ENCODE results near the gene UBE2I.
"Not testable (repeated sequence)": the region's sequence is repeated elsewhere in the genome, so short reads cannot be mapped to it uniquely, and the experiment has no call there.

The UBE2I gene

DNA sequence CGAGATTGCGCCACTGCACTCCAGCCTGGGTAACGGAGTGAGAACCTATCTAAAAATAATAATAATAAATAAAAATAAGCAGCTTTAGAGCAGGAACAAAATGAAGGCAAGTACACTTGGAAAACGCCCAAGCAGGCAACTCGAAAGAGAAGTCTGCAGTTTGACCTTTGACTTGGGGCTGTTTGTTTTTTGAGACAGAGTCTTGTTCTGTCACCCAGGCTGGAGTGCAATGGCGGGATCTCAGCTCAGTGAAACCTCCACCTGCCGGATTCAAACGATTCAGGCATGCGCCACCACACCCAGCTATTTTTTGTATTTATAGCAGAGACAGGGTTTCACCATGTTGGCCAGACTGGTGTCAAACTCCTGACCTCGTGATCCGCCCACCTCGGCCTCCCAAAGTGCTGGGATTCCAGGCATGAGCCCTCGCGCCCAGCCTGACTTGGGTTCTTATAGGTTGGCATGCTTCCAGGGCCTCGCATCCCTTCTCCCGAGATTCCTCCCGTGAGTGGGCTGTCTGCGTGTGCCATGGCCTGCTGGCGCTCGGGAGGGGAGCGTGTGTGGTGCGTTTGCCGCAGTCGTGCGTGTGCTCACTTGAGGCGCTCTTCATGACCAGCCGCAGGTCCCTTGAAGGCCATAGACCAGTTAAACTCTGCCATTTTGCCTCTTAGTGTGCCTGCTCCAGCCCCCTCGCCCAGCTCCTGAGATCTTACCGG, 18.4 kb upstream of the UBE2I start:
- Histone ChIP-seq H2BK15ac (ENCODE audit: low read length) (peak overlapping the region; percentile 75), H2AFZ (ENCODE audit: low read length) (no peak overlapping the region), H2BK5ac (ENCODE audit: low read length) (no peak overlapping the region), H3K14ac (ENCODE audit: low read length) (no peak overlapping the region), H3K27me3 (ENCODE audit: control insufficient read depth in 3 of 3, insufficient read depth in 3 of 3, low read depth in 1 of 3, low read length in 3 of 3) (peaks cover 0 to 58% (median 19%) of the 10 kb centered on the region in 3 experiments), H3K79me1 (ENCODE audit: low read depth, low read length) (no peaks in the 10 kb centered on the region), H3K4me2 (ENCODE audit: insufficient read depth, low read length, poor library complexity, severe bottlenecking) (no peak overlapping the region), H3K4me3 (ENCODE audit: low read length in 2 of 2) (no peak overlapping the region), H3K4ac (ENCODE audit: low read length) (no peak overlapping the region), H2BK120ac (ENCODE audit: low read depth, low read length) (no peak overlapping the region), H3K27ac (replicated peaks; ENCODE audit: low read length) (no peak overlapping the region), H3K9me3 (replicated peaks in 1 of 2; ENCODE audit: control insufficient read depth in 2 of 2, insufficient read depth in 1 of 2, low read depth in 1 of 2, low read length in 2 of 2) (no peaks in the 10 kb centered on the region), H3K4me1 (ENCODE audit: control insufficient read depth in 2 of 2, insufficient read depth in 1 of 2, low read depth in 1 of 2, low read length in 2 of 2) (peaks cover 7 to 13% of the 10 kb centered on the region in 2 donors), H3K36me3 (replicated peaks in 1 of 2; ENCODE audit: control insufficient read depth in 2 of 2, insufficient read depth in 2 of 2, low read length in 2 of 2) (no peaks in the 10 kb centered on the region), H2AK5ac (ENCODE audit: low read depth, low read length) (no peak overlapping the region), H4K91ac (ENCODE audit: low read depth, low read length, poor library complexity) (no peak overlapping the region), H3K18ac (ENCODE audit: low read length) (no peak overlapping the region), H2BK12ac (ENCODE audit: low read length) (no peak overlapping the region), H3K23ac (ENCODE audit: low read depth, low read length, poor library complexity) (no peak overlapping the region), H3K9ac (ENCODE audit: low read depth, low read length, poor library complexity) (no peak overlapping the region), H4K8ac (ENCODE audit: low read depth, low read length) (no peak overlapping the region)
- WGBS, 2 donors (ENCODE audit: extremely low coverage in 2 of 2, insufficient read length in 2 of 2, insufficient replicate concordance in 1 of 2): no CpG with 5 or more reads among the region's 29 CpGs
- DNase-seq (ENCODE audit: low spot score): no peak

- no CpG with 5 or more reads among the region's 17 CpGs for WGBS, 2 donors (ENCODE audit: extremely low coverage in 2 of 2, insufficient read length in 2 of 2, insufficient replicate concordance in 1 of 2)
- no peak overlapping the region for H3K4ac ChIP-seq (ENCODE audit: low read length)
Observed at GRCh38 chr16:1291576-1291974, 17.9 kb upstream of the UBE2I start.

DNA sequence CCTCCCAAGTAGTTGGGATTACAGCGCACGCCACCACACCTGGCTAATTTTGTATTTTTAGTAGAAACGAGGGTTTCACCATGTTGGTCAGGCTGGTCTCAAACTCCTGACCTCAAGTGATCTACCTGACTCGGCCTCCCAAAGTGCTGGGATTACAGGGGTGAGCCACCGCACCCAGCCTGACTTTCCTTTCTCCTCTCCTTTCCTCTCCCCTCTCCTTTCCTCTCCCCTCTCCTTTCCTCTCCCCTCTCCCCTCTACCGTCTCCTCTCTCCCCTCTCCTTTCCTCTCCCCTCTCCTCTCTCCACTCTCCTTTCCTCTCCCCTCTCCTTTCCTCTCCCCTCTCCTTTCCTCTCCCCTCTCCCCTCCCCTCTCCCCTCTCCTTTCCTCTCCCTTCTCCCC, 17.2 kb upstream of the UBE2I start:
- H4K8ac ChIP-seq (ENCODE audit: low read depth, low read length); DNase-seq (ENCODE audit: low spot score); H3K79me1 ChIP-seq (ENCODE audit: low read depth, low read length); H2BK12ac ChIP-seq (ENCODE audit: low read length); H4K91ac ChIP-seq (ENCODE audit: low read depth, low read length, poor library complexity); H3K9me3 ChIP-seq (replicated peaks in 1 of 2; ENCODE audit: control insufficient read depth in 2 of 2, insufficient read depth in 1 of 2, low read depth in 1 of 2, low read length in 2 of 2); H3K18ac ChIP-seq (ENCODE audit: low read length); H2BK15ac ChIP-seq (ENCODE audit: low read length); H3K36me3 ChIP-seq (replicated peaks in 1 of 2; ENCODE audit: control insufficient read depth in 2 of 2, insufficient read depth in 2 of 2, low read length in 2 of 2); H3K4me2 ChIP-seq (ENCODE audit: insufficient read depth, low read length, poor library complexity, severe bottlenecking); H2AFZ ChIP-seq (ENCODE audit: low read length); H3K14ac ChIP-seq (ENCODE audit: low read length); H2BK120ac ChIP-seq (ENCODE audit: low read depth, low read length); H3K23ac ChIP-seq (ENCODE audit: low read depth, low read length, poor library complexity); H3K27ac ChIP-seq (replicated peaks; ENCODE audit: low read length); H3K4ac ChIP-seq (ENCODE audit: low read length); H2AK5ac ChIP-seq (ENCODE audit: low read depth, low read length); H2BK5ac ChIP-seq (ENCODE audit: low read length); H3K4me3 ChIP-seq (ENCODE audit: low read length in 2 of 2); H3K9ac ChIP-seq (ENCODE audit: low read depth, low read length, poor library complexity): not testable (repeated sequence)
- peaks cover 7 to 13% of the 10 kb centered on the region in 2 donors for H3K4me1 ChIP-seq (ENCODE audit: control insufficient read depth in 2 of 2, insufficient read depth in 1 of 2, low read depth in 1 of 2, low read length in 2 of 2)
- no CpG with 5 or more reads among the region's 6 CpGs for WGBS, 2 donors (ENCODE audit: extremely low coverage in 2 of 2, insufficient read length in 2 of 2, insufficient replicate concordance in 1 of 2)
- H3K27me3 ChIP-seq (ENCODE audit: control insufficient read depth in 3 of 3, insufficient read depth in 3 of 3, low read depth in 1 of 3, low read length in 3 of 3): peaks cover 0 to 54% (median 19%) of the 10 kb centered on the region in 3 experiments

More at GRCh38 chr16:1291576-1291974, 17.9 kb upstream of the UBE2I start:
- Histone ChIP-seq H2BK120ac (ENCODE audit: low read depth, low read length) (no peak overlapping the region), H4K8ac (ENCODE audit: low read depth, low read length) (no peak overlapping the region), H3K27me3 (ENCODE audit: control insufficient read depth in 3 of 3, insufficient read depth in 3 of 3, low read depth in 1 of 3, low read length in 3 of 3) (peaks cover 0 to 52% (median 19%) of the 10 kb centered on the region in 3 experiments), H2BK12ac (ENCODE audit: low read length) (no peak overlapping the region), H3K23ac (ENCODE audit: low read depth, low read length, poor library complexity) (no peak overlapping the region), H2BK5ac (ENCODE audit: low read length) (no peak overlapping the region), H2AFZ (ENCODE audit: low read length) (no peak overlapping the region), H4K91ac (ENCODE audit: low read depth, low read length, poor library complexity) (no peak overlapping the region), H3K9ac (ENCODE audit: low read depth, low read length, poor library complexity) (peak overlapping the region; percentile 24), H3K27ac (replicated peaks; ENCODE audit: low read length) (no peak overlapping the region), H3K4me2 (ENCODE audit: insufficient read depth, low read length, poor library complexity, severe bottlenecking) (no peak overlapping the region), H3K18ac (ENCODE audit: low read length) (peak overlapping the region; percentile 31), H3K14ac (ENCODE audit: low read length) (no peak overlapping the region), H2AK5ac (ENCODE audit: low read depth, low read length) (no peak overlapping the region), H3K4me3 (ENCODE audit: low read length in 2 of 2) (no peak overlapping the region), H3K79me1 (ENCODE audit: low read depth, low read length) (no peaks in the 10 kb centered on the region), H2BK15ac (ENCODE audit: low read length) (no peak overlapping the region), H3K9me3 (replicated peaks in 1 of 2; ENCODE audit: control insufficient read depth in 2 of 2, insufficient read depth in 1 of 2, low read depth in 1 of 2, low read length in 2 of 2) (no peaks in the 10 kb centered on the region), H3K4me1 (ENCODE audit: control insufficient read depth in 2 of 2, insufficient read depth in 1 of 2, low read depth in 1 of 2, low read length in 2 of 2) (peaks cover 7 to 13% of the 10 kb centered on the region in 2 donors), H3K36me3 (replicated peaks in 1 of 2; ENCODE audit: control insufficient read depth in 2 of 2, insufficient read depth in 2 of 2, low read length in 2 of 2) (no peaks in the 10 kb centered on the region)
- DNase-seq (ENCODE audit: low spot score): no peak

DNA sequence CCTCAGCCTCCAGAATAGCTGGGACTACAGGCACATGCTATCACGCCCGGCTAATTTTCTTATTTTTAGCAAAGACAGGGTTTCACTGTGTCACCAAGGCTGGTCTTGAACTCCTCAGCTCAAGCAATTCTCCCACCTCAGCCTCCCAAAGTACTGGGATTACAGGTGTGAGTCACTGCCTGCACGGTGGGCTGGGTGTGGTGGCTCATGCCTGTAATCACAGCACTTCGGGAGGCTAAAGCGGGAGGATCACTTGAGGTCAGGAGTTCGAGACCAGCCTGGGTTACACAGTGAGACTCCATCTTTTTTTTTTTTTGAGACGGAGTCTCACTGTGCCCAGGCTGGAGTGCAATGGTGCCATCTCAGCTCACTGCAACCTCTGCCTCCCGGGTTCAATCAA, 16.6 kb upstream of the UBE2I start:
- not testable (repeated sequence) for H3K27ac ChIP-seq (replicated peaks; ENCODE audit: low read length)

More for the DNA sequence above, 16.6 kb upstream of the UBE2I start:
- not testable (repeated sequence) for H3K4ac ChIP-seq (ENCODE audit: low read length); H4K8ac ChIP-seq (ENCODE audit: low read depth, low read length); H2AK5ac ChIP-seq (ENCODE audit: low read depth, low read length); H3K4me3 ChIP-seq (ENCODE audit: low read length in 2 of 2); DNase-seq (ENCODE audit: low spot score); H3K18ac ChIP-seq (ENCODE audit: low read length); H2BK120ac ChIP-seq (ENCODE audit: low read depth, low read length); H2BK5ac ChIP-seq (ENCODE audit: low read length); H2BK15ac ChIP-seq (ENCODE audit: low read length); H4K91ac ChIP-seq (ENCODE audit: low read depth, low read length, poor library complexity); H3K9ac ChIP-seq (ENCODE audit: low read depth, low read length, poor library complexity); H3K79me1 ChIP-seq (ENCODE audit: low read depth, low read length); H2AFZ ChIP-seq (ENCODE audit: low read length); H3K23ac ChIP-seq (ENCODE audit: low read depth, low read length, poor library complexity); H3K4me2 ChIP-seq (ENCODE audit: insufficient read depth, low read length, poor library complexity, severe bottlenecking); H3K9me3 ChIP-seq (replicated peaks in 1 of 2; ENCODE audit: control insufficient read depth in 2 of 2, insufficient read depth in 1 of 2, low read depth in 1 of 2, low read length in 2 of 2); H2BK12ac ChIP-seq (ENCODE audit: low read length); H3K14ac ChIP-seq (ENCODE audit: low read length); H3K36me3 ChIP-seq (replicated peaks in 1 of 2; ENCODE audit: control insufficient read depth in 2 of 2, insufficient read depth in 2 of 2, low read length in 2 of 2)
- no CpG with 5 or more reads among the region's 8 CpGs for WGBS, 2 donors (ENCODE audit: extremely low coverage in 2 of 2, insufficient read length in 2 of 2, insufficient replicate concordance in 1 of 2)
- H3K27me3 ChIP-seq (ENCODE audit: control insufficient read depth in 3 of 3, insufficient read depth in 3 of 3, low read depth in 1 of 3, low read length in 3 of 3): peaks cover 0 to 52% (median 16%) of the 10 kb centered on the region in 3 experiments
- peaks cover 7 to 13% of the 10 kb centered on the region in 2 donors for H3K4me1 ChIP-seq (ENCODE audit: control insufficient read depth in 2 of 2, insufficient read depth in 1 of 2, low read depth in 1 of 2, low read length in 2 of 2)

Data from neuronal stem cell (in vitro differentiated cells).